Endothelial cell of umbilical vein (primary cell): ENCODE results near the gene SFXN2. TPM values are rescaled to one million over a fixed set of nuclear protein-coding genes. Genes with fewer than 3 reads are reported as not detected.

Source experiments
- BruUV-seq: library from RNA; stranded (reverse); fragments of 400-500 nt; replicated peaks from 2 replicates; lab custom pipeline; 2021; lab: Mats Ljungman, UMichigan
- CTCF ChIA-PET: fragments of 300-600, 350-600 bp; sonication (Branson Sonifier 250); formaldehyde crosslinking; loops from one replicate; lab custom pipeline; 2021; ENCODE audit warnings: antibody characterized with exemption, inconsistent platforms; lab: Charles Lee
- POLR2A ChIA-PET: fragments of 300-600, 350-600 bp; sonication (Branson Sonifier 250); formaldehyde crosslinking; loops from one replicate; lab custom pipeline; 2021; ENCODE audit warnings: antibody characterized with exemption, inconsistent platforms; lab: Charles Lee
- DNase-seq: peaks from one replicate; pipeline ENCODE4 v3.0.0-alpha.2; 2011; ENCODE audit warnings: low read depth, low spot score
- FAIRE-seq: peaks from 2 replicates; lab custom pipeline; 2011; peaks lifted over from hg19 to GRCh38; lab: Jason Lieb, UNC
- H2AFZ ChIP-seq: 2 replicates; pipeline ENCODE4 v1.6.0; 2012; ENCODE audit warnings: low read depth, low read length, control low read depth, inconsistent platforms
- H3K27ac ChIP-seq: 2 replicates; pipeline ENCODE4 v1.5.1; 2011; ENCODE audit warnings: low read depth, mild to moderate bottlenecking, control low read depth, low read length, moderate library complexity; ENCODE audit not compliant: insufficient read depth
- H3K27me3 ChIP-seq, 2 experiments: 2 replicates each; pipeline versions ENCODE4 v1.6.0 to v1.6.1; 2011; ENCODE audit warnings: low read length in 2 of 2, mixed read lengths in 1 of 2; ENCODE audit not compliant: control insufficient read depth in 2 of 2, insufficient read depth in 2 of 2
- H3K36me3 ChIP-seq, 2 experiments: 2 replicates in 1 of 2; 3 replicates in 1 of 2; pipeline ENCODE4 v1.5.1; 2011; ENCODE audit warnings: low read length in 2 of 2, mild to moderate bottlenecking in 1 of 2, moderate library complexity in 1 of 2; ENCODE audit not compliant: control insufficient read depth in 2 of 2, insufficient read depth in 2 of 2; ENCODE audit errors: extremely low read depth in 1 of 2
- H3K4me1 ChIP-seq: 3 replicates; pipeline ENCODE4 v1.5.1; 2011; ENCODE audit warnings: mild to moderate bottlenecking, low read length; ENCODE audit not compliant: control insufficient read depth, insufficient read depth; ENCODE audit errors: extremely low read depth
- H3K4me2 ChIP-seq: 2 replicates; pipeline ENCODE4 v1.6.1; 2011; ENCODE audit warnings: low read length, control low read depth, mixed read lengths; ENCODE audit not compliant: insufficient read depth
- H3K4me3 ChIP-seq, 3 experiments: fragments of 200-600 bp in 1 of 3; sonication (generic), shearing (Covaris generic) in 1 of 3; replicated peaks in 1 of 3; 2 replicates each; pipeline ENCODE4 v1.5.1; 2011 to 2016; ENCODE audit warnings: control low read depth in 3 of 3, low read length in 3 of 3, mild to moderate bottlenecking in 2 of 3, inconsistent platforms in 1 of 3, low read depth in 1 of 3, moderate library complexity in 1 of 3; ENCODE audit not compliant: insufficient read depth in 1 of 3
- H3K79me2 ChIP-seq: 2 replicates; pipeline ENCODE4 v1.6.0; 2012; ENCODE audit warnings: low read length, inconsistent platforms; ENCODE audit not compliant: control insufficient read depth, insufficient read depth
- H3K9ac ChIP-seq: replicated peaks from 2 replicates; pipeline ENCODE3; 2011; ENCODE audit warnings: low read length, control low read depth; ENCODE audit not compliant: insufficient read depth; ENCODE audit errors: extremely low read depth
- H3K9me1 ChIP-seq: replicated peaks from 3 replicates; pipeline ENCODE4 v1.6.0; 2011; ENCODE audit warnings: mild to moderate bottlenecking, low read length; ENCODE audit not compliant: control insufficient read depth, insufficient read depth; ENCODE audit errors: extremely low read depth
- H3K9me3 ChIP-seq: replicated peaks from 2 replicates; pipeline ENCODE4 v1.5.1; 2012; ENCODE audit warnings: low read length, inconsistent platforms; ENCODE audit not compliant: control insufficient read depth, insufficient read depth
- H4K20me1 ChIP-seq: replicated peaks from 2 replicates; pipeline ENCODE3; 2011; ENCODE audit warnings: mild to moderate bottlenecking, low read length; ENCODE audit not compliant: control insufficient read depth, insufficient read depth; ENCODE audit errors: extremely low read depth
- CTCF ChIP-seq, 2 donors: IDR thresholded peaks; 1 replicate in 1 of 2; 2 replicates in 1 of 2; pipeline ENCODE4 v1.5.1; 2011; ENCODE audit warnings: low read length in 2 of 2, mild to moderate bottlenecking in 2 of 2, moderate library complexity in 2 of 2, control low read depth in 1 of 2, inconsistent platforms in 1 of 2, low read depth in 1 of 2; ENCODE audit not compliant: insufficient read depth in 1 of 2; ENCODE audit errors: extremely low read depth in 1 of 2
- EZH2 ChIP-seq: IDR thresholded peaks from 2 replicates; pipeline ENCODE4 v1.6.1; 2012; ENCODE audit warnings: borderline replicate concordance, low read depth, mild to moderate bottlenecking, moderate library complexity, low read length, inconsistent platforms; ENCODE audit not compliant: severe bottlenecking
- FOS ChIP-seq: IDR thresholded peaks from 2 replicates; pipeline ENCODE4 v1.6.1; 2011; ENCODE audit warnings: mild to moderate bottlenecking, low read length, moderate library complexity, borderline replicate concordance; ENCODE audit not compliant: insufficient read depth
- GATA2 ChIP-seq: IDR thresholded peaks from 2 replicates; pipeline ENCODE4 v1.7.0; 2011; ENCODE audit warnings: low read depth, mild to moderate bottlenecking, moderate library complexity, mixed read lengths, low read length; ENCODE audit not compliant: insufficient read length, insufficient read depth
- JUN ChIP-seq: IDR thresholded peaks from 2 replicates; pipeline ENCODE4 v1.6.1; 2011; ENCODE audit warnings: borderline replicate concordance, low read depth; ENCODE audit not compliant: insufficient read length, insufficient read depth
- MAX ChIP-seq: IDR thresholded peaks from 2 replicates; pipeline ENCODE4 v1.6.1; 2011; ENCODE audit not compliant: insufficient read depth, insufficient read length
- MYC ChIP-seq: IDR thresholded peaks from one replicate; pipeline ENCODE4 v1.6.1; 2011; ENCODE audit warnings: mild to moderate bottlenecking, low read depth, low read length
- POLR2A ChIP-seq: IDR thresholded peaks from 2 replicates; pipeline ENCODE4 v1.6.1; 2012; ENCODE audit warnings: low read depth, mild to moderate bottlenecking, control low read depth, low read length
- POLR2AphosphoS5 ChIP-seq: IDR thresholded peaks from 2 replicates; pipeline ENCODE4 v1.6.1; 2012; ENCODE audit warnings: low read depth, mild to moderate bottlenecking, control low read depth, low read length, moderate library complexity; ENCODE audit not compliant: insufficient read depth
- dilution Hi-C: fragments of 300-500 bp; cut with MboI; formaldehyde crosslinking; loops from one replicate; pipeline ENCODE4 v1.15.0; 2019; ENCODE audit warnings: low sequenced_read_pairs; ENCODE audit not compliant: extremely low pct_ligation_motif_present
- intact Hi-C: fragments of 100-400 bp; cut with micrococcal nuclease; formaldehyde crosslinking; loops from one replicate; pipeline ENCODE4 v1.10.0; 2022
- polyA plus RNA-seq, 4 experiments: library from polyadenylated mRNA; depleted of rRNA in 3 of 4; stranded (reverse) in 3 of 4; unstranded in 1 of 4; fragments of >200 nt; gene quantifications; 2 replicates each; pipeline versions ENCODE4 v1.2.1 to v1.2.3, GENCODE V29; 2011 to 2012; ENCODE audit warnings: missing spikeins in 1 of 4
- total RNA-seq: library from RNA; stranded (reverse); gene quantifications from 2 replicates; pipeline ENCODE4 v1.2.3, GENCODE V29; 2021

Gene SFXN2
- total and polyA plus RNA-seq, 2 donors (not counting 3 experiments of a cell fraction or from before 2014, with no cell fraction given) = 9.8 to 17.0 TPM

GRCh38 chr10:102727037-102727818 is 12.8 kb downstream of the SFXN2 start:
- intact Hi-C loops (loop anchor here (5.0 kb wide), 1 partner anchor 190 kb away; the partner anchor contains the start of gene CNNM2), dilution Hi-C loops (no loop called here)
- H3K27ac ChIP-seq = no peak overlapping the region
- H3K79me2 ChIP-seq = no peaks in the 10 kb centered on the region
- FAIRE-seq (no peak), DNase-seq (no peak)
- H2AFZ ChIP-seq = no peak overlapping the region
- no peaks in the 10 kb centered on the region for H3K9me1 ChIP-seq
- H3K4me3 ChIP-seq = no peak overlapping the region
- H4K20me1 ChIP-seq = no peaks in the 10 kb centered on the region
- no TSS peak for BruUV-seq
- H3K9ac ChIP-seq = no peak overlapping the region
- no peaks in the 10 kb centered on the region for H3K36me3 ChIP-seq
- ChIA-PET POLR2A (no interaction called here), CTCF (interaction anchor here (0.5 to 5.2 kb wide), 8 partner anchors 49 to 341 kb away, joined by 3 to 62 read pairs (median 3); partner anchors contain the start of gene CNNM2)
- no peak overlapping the region for H3K4me2 ChIP-seq
- no peaks in the 10 kb centered on the region for H3K27me3 ChIP-seq
- H3K9me3 ChIP-seq = no peaks in the 10 kb centered on the region
- TF ChIP-seq MYC = no peak
- TF ChIP-seq POLR2A = no peak
- TF ChIP-seq FOS = no peak
- TF ChIP-seq JUN = no peak
- no peak for TF ChIP-seq GATA2
- no peak for TF ChIP-seq EZH2
- no peak for TF ChIP-seq MAX
- TF ChIP-seq CTCF (IDR thresholded peaks at IDR 0.05; ENCODE audit: extremely low read depth in 1 of 2, insufficient read depth in 1 of 2, low read depth in 1 of 2, low read length in 2 of 2) = no peak
- TF ChIP-seq POLR2AphosphoS5 = no peak
- no peaks in the 10 kb centered on the region for H3K4me1 ChIP-seq
